Endothelial cell of umbilical vein (primary cell): ENCODE results near the gene BHLHA15. TPM values are rescaled to one million over a fixed set of nuclear protein-coding genes. Genes with fewer than 3 reads are reported as not detected.

Experiments
- BruUV-seq: library from RNA; stranded (reverse); fragments of 400-500 nt; replicated peaks from 2 replicates; lab custom pipeline; 2021; lab: Mats Ljungman, UMichigan
- CTCF ChIA-PET: fragments of 300-600, 350-600 bp; sonication (Branson Sonifier 250); formaldehyde crosslinking; loops from one replicate; lab custom pipeline; 2021; ENCODE audit warnings: antibody characterized with exemption, inconsistent platforms; lab: Charles Lee
- POLR2A ChIA-PET: fragments of 300-600, 350-600 bp; sonication (Branson Sonifier 250); formaldehyde crosslinking; loops from one replicate; lab custom pipeline; 2021; ENCODE audit warnings: antibody characterized with exemption, inconsistent platforms; lab: Charles Lee
- DNase-seq: peaks from one replicate; pipeline ENCODE4 v3.0.0-alpha.2; 2011; ENCODE audit warnings: low read depth, low spot score
- FAIRE-seq: peaks from 2 replicates; lab custom pipeline; 2011; peaks lifted over from hg19 to GRCh38; lab: Jason Lieb, UNC
- H2AFZ ChIP-seq: 2 replicates; pipeline ENCODE4 v1.6.0; 2012; ENCODE audit warnings: low read depth, low read length, control low read depth, inconsistent platforms
- H3K27ac ChIP-seq: 2 replicates; pipeline ENCODE4 v1.5.1; 2011; ENCODE audit warnings: low read depth, mild to moderate bottlenecking, control low read depth, low read length, moderate library complexity; ENCODE audit not compliant: insufficient read depth
- H3K27me3 ChIP-seq, 2 experiments: 2 replicates each; pipeline versions ENCODE4 v1.6.0 to v1.6.1; 2011; ENCODE audit warnings: low read length in 2 of 2, mixed read lengths in 1 of 2; ENCODE audit not compliant: control insufficient read depth in 2 of 2, insufficient read depth in 2 of 2
- H3K36me3 ChIP-seq, 2 experiments: 2 replicates in 1 of 2; 3 replicates in 1 of 2; pipeline ENCODE4 v1.5.1; 2011; ENCODE audit warnings: low read length in 2 of 2, mild to moderate bottlenecking in 1 of 2, moderate library complexity in 1 of 2; ENCODE audit not compliant: control insufficient read depth in 2 of 2, insufficient read depth in 2 of 2; ENCODE audit errors: extremely low read depth in 1 of 2
- H3K4me1 ChIP-seq: 3 replicates; pipeline ENCODE4 v1.5.1; 2011; ENCODE audit warnings: mild to moderate bottlenecking, low read length; ENCODE audit not compliant: control insufficient read depth, insufficient read depth; ENCODE audit errors: extremely low read depth
- H3K4me2 ChIP-seq: 2 replicates; pipeline ENCODE4 v1.6.1; 2011; ENCODE audit warnings: low read length, control low read depth, mixed read lengths; ENCODE audit not compliant: insufficient read depth
- H3K4me3 ChIP-seq, 3 experiments: fragments of 200-600 bp in 1 of 3; sonication (generic), shearing (Covaris generic) in 1 of 3; replicated peaks in 1 of 3; 2 replicates each; pipeline ENCODE4 v1.5.1; 2011 to 2016; ENCODE audit warnings: control low read depth in 3 of 3, low read length in 3 of 3, mild to moderate bottlenecking in 2 of 3, inconsistent platforms in 1 of 3, low read depth in 1 of 3, moderate library complexity in 1 of 3; ENCODE audit not compliant: insufficient read depth in 1 of 3
- H3K79me2 ChIP-seq: 2 replicates; pipeline ENCODE4 v1.6.0; 2012; ENCODE audit warnings: low read length, inconsistent platforms; ENCODE audit not compliant: control insufficient read depth, insufficient read depth
- H3K9ac ChIP-seq: replicated peaks from 2 replicates; pipeline ENCODE3; 2011; ENCODE audit warnings: low read length, control low read depth; ENCODE audit not compliant: insufficient read depth; ENCODE audit errors: extremely low read depth
- H3K9me1 ChIP-seq: replicated peaks from 3 replicates; pipeline ENCODE4 v1.6.0; 2011; ENCODE audit warnings: mild to moderate bottlenecking, low read length; ENCODE audit not compliant: control insufficient read depth, insufficient read depth; ENCODE audit errors: extremely low read depth
- H3K9me3 ChIP-seq: replicated peaks from 2 replicates; pipeline ENCODE4 v1.5.1; 2012; ENCODE audit warnings: low read length, inconsistent platforms; ENCODE audit not compliant: control insufficient read depth, insufficient read depth
- H4K20me1 ChIP-seq: replicated peaks from 2 replicates; pipeline ENCODE3; 2011; ENCODE audit warnings: mild to moderate bottlenecking, low read length; ENCODE audit not compliant: control insufficient read depth, insufficient read depth; ENCODE audit errors: extremely low read depth
- EZH2 ChIP-seq: IDR thresholded peaks from 2 replicates; pipeline ENCODE4 v1.6.1; 2012; ENCODE audit warnings: borderline replicate concordance, low read depth, mild to moderate bottlenecking, moderate library complexity, low read length, inconsistent platforms; ENCODE audit not compliant: severe bottlenecking
- FOS ChIP-seq: IDR thresholded peaks from 2 replicates; pipeline ENCODE4 v1.6.1; 2011; ENCODE audit warnings: mild to moderate bottlenecking, low read length, moderate library complexity, borderline replicate concordance; ENCODE audit not compliant: insufficient read depth
- JUN ChIP-seq: IDR thresholded peaks from 2 replicates; pipeline ENCODE4 v1.6.1; 2011; ENCODE audit warnings: borderline replicate concordance, low read depth; ENCODE audit not compliant: insufficient read length, insufficient read depth
- MYC ChIP-seq: IDR thresholded peaks from one replicate; pipeline ENCODE4 v1.6.1; 2011; ENCODE audit warnings: mild to moderate bottlenecking, low read depth, low read length
- POLR2AphosphoS5 ChIP-seq: IDR thresholded peaks from 2 replicates; pipeline ENCODE4 v1.6.1; 2012; ENCODE audit warnings: low read depth, mild to moderate bottlenecking, control low read depth, low read length, moderate library complexity; ENCODE audit not compliant: insufficient read depth
- dilution Hi-C: fragments of 300-500 bp; cut with MboI; formaldehyde crosslinking; loops from one replicate; pipeline ENCODE4 v1.15.0; 2019; ENCODE audit warnings: low sequenced_read_pairs; ENCODE audit not compliant: extremely low pct_ligation_motif_present
- intact Hi-C: fragments of 100-400 bp; cut with micrococcal nuclease; formaldehyde crosslinking; loops from one replicate; pipeline ENCODE4 v1.10.0; 2022
- polyA plus RNA-seq, 4 experiments: library from polyadenylated mRNA; depleted of rRNA in 3 of 4; stranded (reverse) in 3 of 4; unstranded in 1 of 4; fragments of >200 nt; gene quantifications; 2 replicates each; pipeline versions ENCODE4 v1.2.1 to v1.2.3, GENCODE V29; 2011 to 2012; ENCODE audit warnings: missing spikeins in 1 of 4
- total RNA-seq: library from RNA; stranded (reverse); gene quantifications from 2 replicates; pipeline ENCODE4 v1.2.3, GENCODE V29; 2021
- TF ChIP-seq, protein P1 (sequence below): IDR thresholded peaks from 2 replicates; pipeline ENCODE4 v1.6.1; 2011; ENCODE audit not compliant: insufficient read depth, insufficient read length
- TF ChIP-seq, protein P2 (sequence below), 2 donors: IDR thresholded peaks; 1 replicate in 1 of 2; 2 replicates in 1 of 2; pipeline ENCODE4 v1.5.1; 2011; ENCODE audit warnings: low read length in 2 of 2, mild to moderate bottlenecking in 2 of 2, moderate library complexity in 2 of 2, control low read depth in 1 of 2, inconsistent platforms in 1 of 2, low read depth in 1 of 2; ENCODE audit not compliant: insufficient read depth in 1 of 2; ENCODE audit errors: extremely low read depth in 1 of 2

The BHLHA15 gene
- total and polyA plus RNA-seq, 2 donors (not counting 3 experiments of a cell fraction or from before 2014, with no cell fraction given) = 0.81 to 1.2 TPM

DNA sequence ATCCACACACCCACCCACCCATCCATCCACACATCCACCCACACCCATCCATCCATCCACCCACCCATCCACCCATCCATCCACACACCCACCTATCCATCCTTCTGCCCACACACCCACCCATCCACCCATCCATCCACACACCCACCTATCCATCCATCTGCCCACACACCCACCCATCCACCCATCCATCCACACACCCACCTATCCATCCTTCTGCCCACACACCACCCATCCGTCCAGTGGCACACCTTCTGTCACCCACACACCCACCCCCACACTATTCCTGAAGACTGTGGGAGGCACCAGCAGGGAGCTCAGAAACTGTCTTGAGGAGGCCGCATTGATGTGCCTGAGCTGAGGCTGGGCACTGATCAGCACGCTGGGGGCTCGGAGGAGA, 31.7 kb downstream of the BHLHA15 start:
- no peak for DNase-seq
- Histone ChIP-seq H2AFZ (no peak overlapping the region), H3K4me3 (no peak overlapping the region), H4K20me1 (no peaks in the 10 kb centered on the region), H3K27me3 (no peaks in the 10 kb centered on the region), H3K27ac (no peak overlapping the region), H3K79me2 (peaks cover 12% of the 10 kb centered on the region), H3K4me2 (no peak overlapping the region), H3K9me3 (no peaks in the 10 kb centered on the region), H3K36me3 (peaks cover 8 to 27% of the 10 kb centered on the region in 2 experiments), H3K9ac (no peak overlapping the region), H3K4me1 (peaks cover 13% of the 10 kb centered on the region), H3K9me1 (no peaks in the 10 kb centered on the region)
- ChIA-PET CTCF (no interaction called here), POLR2A (no interaction called here)
- dilution Hi-C loops (no loop called here), intact Hi-C loops (no loop called here)
- TF ChIP-seq, protein P1, sequence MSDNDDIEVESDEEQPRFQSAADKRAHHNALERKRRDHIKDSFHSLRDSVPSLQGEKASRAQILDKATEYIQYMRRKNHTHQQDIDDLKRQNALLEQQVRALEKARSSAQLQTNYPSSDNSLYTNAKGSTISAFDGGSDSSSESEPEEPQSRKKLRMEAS = no peak
- TF ChIP-seq, protein P2, sequence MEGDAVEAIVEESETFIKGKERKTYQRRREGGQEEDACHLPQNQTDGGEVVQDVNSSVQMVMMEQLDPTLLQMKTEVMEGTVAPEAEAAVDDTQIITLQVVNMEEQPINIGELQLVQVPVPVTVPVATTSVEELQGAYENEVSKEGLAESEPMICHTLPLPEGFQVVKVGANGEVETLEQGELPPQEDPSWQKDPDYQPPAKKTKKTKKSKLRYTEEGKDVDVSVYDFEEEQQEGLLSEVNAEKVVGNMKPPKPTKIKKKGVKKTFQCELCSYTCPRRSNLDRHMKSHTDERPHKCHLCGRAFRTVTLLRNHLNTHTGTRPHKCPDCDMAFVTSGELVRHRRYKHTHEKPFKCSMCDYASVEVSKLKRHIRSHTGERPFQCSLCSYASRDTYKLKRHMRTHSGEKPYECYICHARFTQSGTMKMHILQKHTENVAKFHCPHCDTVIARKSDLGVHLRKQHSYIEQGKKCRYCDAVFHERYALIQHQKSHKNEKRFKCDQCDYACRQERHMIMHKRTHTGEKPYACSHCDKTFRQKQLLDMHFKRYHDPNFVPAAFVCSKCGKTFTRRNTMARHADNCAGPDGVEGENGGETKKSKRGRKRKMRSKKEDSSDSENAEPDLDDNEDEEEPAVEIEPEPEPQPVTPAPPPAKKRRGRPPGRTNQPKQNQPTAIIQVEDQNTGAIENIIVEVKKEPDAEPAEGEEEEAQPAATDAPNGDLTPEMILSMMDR (IDR thresholded peaks at IDR 0.05; ENCODE audit: extremely low read depth in 1 of 2, insufficient read depth in 1 of 2, low read depth in 1 of 2, low read length in 2 of 2) = no peak
- TF ChIP-seq EZH2 = no peak
- no peak for TF ChIP-seq POLR2AphosphoS5
- no peak for TF ChIP-seq MYC
- no peak for TF ChIP-seq JUN
- TF ChIP-seq FOS = no peak
- no peak for FAIRE-seq
- no TSS peak for BruUV-seq
